NCI-H2029 treated with DMSO at 0.1 percent for 48 hours (cell line): Measurements from ENCODE around the gene CNTNAP4.

Experiments used
- DNase-seq: peaks from one replicate; lab custom pipeline; 2025; lab: John Stamatoyannopoulos, UW

CNTNAP4 gene

GRCh38 chr16:76583945-76584344, 306.7 kb downstream of the CNTNAP4 start:
- no peak for DNase-seq

- no peak for DNase-seq
Measured at GRCh38 chr16:76598498-76598897, 321.3 kb downstream of the CNTNAP4 start.

- no peak for DNase-seq
Measured at GRCh38 chr16:76607317-76607716, 330.1 kb downstream of the CNTNAP4 start.
